GM23338 (cell line): ENCODE data around the gene UBAP1L. TPM values are rescaled to one million over a fixed set of nuclear protein-coding genes. Genes with fewer than 3 reads are reported as not detected.

Experiments used
- ATAC-seq: fragments of 200-7000 bp; cut with Tn5 transposase; 3 replicates; pipeline ENCODE4 v1.9.1; 2020
- DNase-seq: peaks from one replicate; pipeline ENCODE4 v3.0.0-alpha.2; 2015; ENCODE audit warnings: low spot score
- H2AFZ ChIP-seq: fragments of 200-600 bp; sonication (generic); 2 replicates; pipeline ENCODE4 v1.8.0; 2016; ENCODE audit warnings: antibody characterized with exemption, mild to moderate bottlenecking, moderate library complexity
- H3F3A ChIP-seq: fragments of 200-600 bp; sonication (generic); replicated peaks from 2 replicates; pipeline ENCODE4 v1.8.0; 2017; ENCODE audit warnings: antibody characterized with exemption, mixed run types, low read depth
- H3K27ac ChIP-seq: fragments of 200-600 bp; sonication (generic); 2 replicates; pipeline ENCODE4 v1.6.1; 2016; ENCODE audit warnings: low read depth
- H3K27me3 ChIP-seq: fragments of 200-600 bp; sonication (generic); 2 replicates; pipeline ENCODE4 v1.8.0; 2016; ENCODE audit warnings: mild to moderate bottlenecking, mixed run types, moderate library complexity; ENCODE audit not compliant: insufficient read depth
- H3K36me3 ChIP-seq: fragments of 200-600 bp; sonication (generic); 2 replicates; pipeline ENCODE4 v1.8.0; 2016; ENCODE audit warnings: mild to moderate bottlenecking; ENCODE audit not compliant: insufficient read depth
- H3K4me1 ChIP-seq: fragments of 200-600 bp; sonication (generic); 2 replicates; pipeline ENCODE4 v1.8.0; 2016; ENCODE audit warnings: mild to moderate bottlenecking, moderate library complexity; ENCODE audit not compliant: insufficient read depth
- H3K4me2 ChIP-seq: fragments of 200-600 bp; sonication (generic); 2 replicates; pipeline ENCODE4 v1.7.1; 2017; ENCODE audit warnings: mixed run types
- H3K4me3 ChIP-seq: fragments of 200-600 bp; sonication (generic); 2 replicates; pipeline ENCODE4 v1.6.1; 2016; ENCODE audit warnings: mixed run types
- H3K79me2 ChIP-seq: fragments of 200-600 bp; sonication (generic); replicated peaks from 2 replicates; pipeline ENCODE4 v1.8.0; 2017; ENCODE audit warnings: mild to moderate bottlenecking; ENCODE audit not compliant: insufficient read depth
- H3K9me2 ChIP-seq: fragments of 200-600 bp; sonication (generic); 2 replicates; pipeline ENCODE4 v1.8.0; 2017; ENCODE audit not compliant: insufficient read depth
- H4K20me1 ChIP-seq: fragments of 200-600 bp; sonication (generic); replicated peaks from 2 replicates; pipeline ENCODE4 v1.8.0; 2017; ENCODE audit warnings: mild to moderate bottlenecking; ENCODE audit not compliant: insufficient read depth
- H3K27ac Mint-ChIP-seq: 2 replicates; pipeline ENCODE4 v1.8.0; 2020; ENCODE audit warnings: inconsistent platforms, mild to moderate bottlenecking, moderate library complexity, mixed read lengths
- H3K27me3 Mint-ChIP-seq: 3 replicates; pipeline ENCODE4 v1.8.0; 2022; ENCODE audit warnings: low read depth, mild to moderate bottlenecking, moderate library complexity, mixed read lengths, inconsistent platforms; ENCODE audit not compliant: insufficient read depth, poor library complexity
- H3K36me3 Mint-ChIP-seq: 3 replicates; pipeline ENCODE4 v1.8.0; 2021; ENCODE audit warnings: low read depth, mild to moderate bottlenecking, inconsistent platforms, moderate library complexity, mixed read lengths
- H3K4me1 Mint-ChIP-seq: 3 replicates; pipeline ENCODE4 v1.8.0; 2020; ENCODE audit warnings: mild to moderate bottlenecking, inconsistent platforms, mixed read lengths
- H3K4me3 Mint-ChIP-seq: 3 replicates; pipeline ENCODE4 v1.8.0; 2021; ENCODE audit warnings: moderate library complexity, mild to moderate bottlenecking, inconsistent platforms, mixed read lengths
- H3K9me3 Mint-ChIP-seq: 3 replicates; pipeline ENCODE4 v1.8.0; 2020; ENCODE audit warnings: moderate library complexity, mild to moderate bottlenecking, inconsistent platforms, mixed read lengths
- CREB1 ChIP-seq: fragments of 250-450 bp; sonication (Bioruptor Pico); IDR thresholded peaks from 2 replicates; pipeline ENCODE4 v1.5.0; 2020; ENCODE audit warnings: low read depth, mild to moderate bottlenecking, moderate library complexity
- CTCF ChIP-seq, 2 experiments: fragments of 200-600 bp in 1 of 2; sonication (generic) in 1 of 2; conservative IDR thresholded peaks; 2 replicates each; pipeline versions ENCODE4 v1.5.1 to v1.6.1; 2016 to 2017; ENCODE audit warnings: antibody characterized with exemption in 2 of 2, low read depth in 2 of 2, mild to moderate bottlenecking in 2 of 2, moderate library complexity in 1 of 2
- ETS1 ChIP-seq: IDR thresholded peaks from 2 replicates; pipeline ENCODE4 v1.6.1; 2016; ENCODE audit warnings: antibody characterized with exemption
- EZH2 ChIP-seq: fragments of 200-600 bp; sonication (generic); IDR thresholded peaks from one replicate; pipeline ENCODE4 v1.8.0; 2017; ENCODE audit warnings: antibody characterized with exemption, mild to moderate bottlenecking, low read depth; ENCODE audit not compliant: unreplicated experiment
- EZH2phosphoT487 ChIP-seq: fragments of 200-600 bp; sonication (generic); IDR thresholded peaks from one replicate; pipeline ENCODE4 v1.8.1; 2018; ENCODE audit warnings: antibody characterized with exemption; ENCODE audit not compliant: unreplicated experiment
- JUNB ChIP-seq: IDR thresholded peaks from one replicate; pipeline ENCODE4 v1.6.1; 2016; ENCODE audit warnings: antibody characterized with exemption; ENCODE audit not compliant: unreplicated experiment
- NANOG ChIP-seq: IDR thresholded peaks from 2 replicates; pipeline ENCODE4 v1.6.1; 2016; ENCODE audit warnings: antibody characterized with exemption, borderline replicate concordance
- POLR2AphosphoS5 ChIP-seq: IDR thresholded peaks from 2 replicates; pipeline ENCODE4 v1.6.1; 2016; ENCODE audit warnings: antibody characterized with exemption, low read depth
- REST ChIP-seq: IDR thresholded peaks from one replicate; pipeline ENCODE4 v1.6.1; 2018; ENCODE audit warnings: antibody characterized with exemption; ENCODE audit not compliant: unreplicated experiment
- STAT1 ChIP-seq: IDR thresholded peaks from one replicate; pipeline ENCODE4 v1.6.1; 2016; ENCODE audit warnings: antibody characterized with exemption; ENCODE audit not compliant: unreplicated experiment
- ZNF114 ChIP-seq: fragments of 250-450 bp; sonication (Bioruptor Pico); IDR thresholded peaks from 2 replicates; pipeline ENCODE4 v1.5.0; 2020; ENCODE audit warnings: mild to moderate bottlenecking, moderate library complexity
- ZNF331 ChIP-seq: fragments of 250-450 bp; sonication (Bioruptor Pico); IDR thresholded peaks from 2 replicates; pipeline ENCODE4 v1.5.0; 2020; ENCODE audit warnings: low read depth, mild to moderate bottlenecking, moderate library complexity
- ZNF462 ChIP-seq: fragments of 250-450 bp; sonication (Bioruptor Pico); IDR thresholded peaks from 2 replicates; pipeline ENCODE4 v1.5.0; 2020; ENCODE audit warnings: mild to moderate bottlenecking, moderate library complexity
- polyA plus RNA-seq: library from polyadenylated mRNA; unstranded; fragments of >200 nt; fragmentation: Nextera tagmentation; extraction: Ambion mirVana; gene quantifications from 2 replicates; pipeline ENCODE4 v1.2.1, GENCODE V29; 2016
- total RNA-seq: library from RNA; depleted of rRNA; stranded (reverse); fragments of >200 nt; shearing (Covaris generic); gene quantifications from 2 replicates; pipeline ENCODE4 v1.2.3, GENCODE V29; 2014

UBAP1L gene
- total and polyA plus RNA-seq, 2 experiments from 2014 or later: 0.53 to 1.5 TPM

- Histone ChIP-seq H3K79me2 (no peaks in the 10 kb centered on the region), H3K27ac (no peak overlapping the region), H4K20me1 (peaks cover 5% of the 10 kb centered on the region; the same call in 1 of the 2 replicates), H2AFZ (no peak overlapping the region), H3K4me1 (no peaks in the 10 kb centered on the region), H3K4me2 (no peak overlapping the region), H3F3A (no peaks in the 10 kb centered on the region), H3K4me3 (no peak overlapping the region), H3K27me3 (no peaks in the 10 kb centered on the region), H3K36me3 (peaks cover 12% of the 10 kb centered on the region), H3K9me2 (no peaks in the 10 kb centered on the region)
- Mint-ChIP-seq H3K4me1 (no peaks in the 10 kb centered on the region), H3K27me3 (peaks cover 2% of the 10 kb centered on the region), H3K9me3 (no peaks in the 10 kb centered on the region), H3K36me3 (peaks cover 16% of the 10 kb centered on the region; the same call in 2 of the 3 replicates), H3K4me3 (no peak overlapping the region), H3K27ac (no peak overlapping the region)
- TF ChIP-seq ZNF114 (CRISPR knock-in tag): no peak
- no peak for TF ChIP-seq NANOG
- TF ChIP-seq POLR2AphosphoS5: no peak
- TF ChIP-seq STAT1: no peak
- TF ChIP-seq JUNB: no peak
- no peak for TF ChIP-seq CTCF (conservative IDR thresholded peaks at IDR 0.05; ENCODE audit: low read depth in 2 of 2)
- TF ChIP-seq EZH2phosphoT487: no peak
- no peak for TF ChIP-seq ZNF331 (CRISPR knock-in tag)
- TF ChIP-seq REST: no peak
- TF ChIP-seq ZNF462: no peak
- TF ChIP-seq EZH2: no peak
- TF ChIP-seq CREB1 (CRISPR knock-in tag): no peak
- TF ChIP-seq ETS1: no peak
- ATAC-seq (no peak), DNase-seq (no peak)
Measured at GRCh38 chr15:65147902-65148301, 32.9 kb upstream of the UBAP1L start.
